HUES6 (cell line): ENCODE results near the gene CYP24A1.

Source experiments
- H3K27ac ChIP-seq: 2 replicates; pipeline ENCODE4 v1.7.0; 2013; ENCODE audit warnings: low read depth, mild to moderate bottlenecking, low read length, inconsistent platforms
- H3K27me3 ChIP-seq: 2 replicates; pipeline ENCODE4 v1.6.1; 2013; ENCODE audit warnings: low read length; ENCODE audit not compliant: control insufficient read depth, insufficient read depth
- H3K36me3 ChIP-seq: 2 replicates; pipeline ENCODE4 v1.6.1; 2013; ENCODE audit warnings: low read length; ENCODE audit not compliant: control insufficient read depth, insufficient read depth
- H3K4me1 ChIP-seq: 2 replicates; pipeline ENCODE4 v1.6.1; 2013; ENCODE audit warnings: low read length; ENCODE audit not compliant: control insufficient read depth, insufficient read depth
- H3K4me3 ChIP-seq: 2 replicates; pipeline ENCODE4 v1.5.1; 2013; ENCODE audit warnings: low read depth, low read length
- H3K9ac ChIP-seq: one replicate; pipeline ENCODE4 v1.6.1; 2013; ENCODE audit warnings: mild to moderate bottlenecking, low read length
- H3K9me3 ChIP-seq: 2 replicates; pipeline ENCODE4 v1.6.1; 2013; ENCODE audit warnings: low read depth, low read length; ENCODE audit not compliant: control insufficient read depth, insufficient read depth

CYP24A1 gene

GRCh38 chr20:54173653-54174456, at the start of gene CYP24A1:
Gene CYP24A1 (minus strand): TSS chr20:54173986. CDS start chr20:54173579, 407 bp downstream.
- Histone ChIP-seq H3K9me3 (no peaks in the 10 kb centered on the region), H3K9ac (no peak within 1 kb of the TSS), H3K27ac (no peak within 1 kb of the TSS), H3K4me3 (peak within 1 kb of the TSS; percentile 42), H3K36me3 (no peaks in the 10 kb centered on the region), H3K4me1 (peaks cover 10% of the 10 kb centered on the region), H3K27me3 (peaks cover 71% of the 10 kb centered on the region)

- Histone ChIP-seq H3K27me3 (no peaks in the 10 kb centered on the region), H3K9ac (no peak overlapping the region), H3K4me3 (no peak overlapping the region), H3K4me1 (peaks cover 17% of the 10 kb centered on the region; the same call in 1 of the 2 replicates), H3K36me3 (0 out of 2 replicates have a peak, but pooled peaks cover 3% of the 10 kb centered on the region), H3K27ac (no peak overlapping the region), H3K9me3 (no peaks in the 10 kb centered on the region)
Measured at GRCh38 chr20:54223285-54223684, 49.5 kb upstream of the CYP24A1 start.

- Histone ChIP-seq H3K27me3 (no peaks in the 10 kb centered on the region), H3K9me3 (no peaks in the 10 kb centered on the region), H3K4me3 (no peak overlapping the region), H3K4me1 (peaks cover 17% of the 10 kb centered on the region; the same call in 1 of the 2 replicates), H3K36me3 (peaks cover 5% of the 10 kb centered on the region), H3K9ac (no peak overlapping the region), H3K27ac (no peak overlapping the region)
Measured at GRCh38 chr20:54221996-54222890, 48.5 kb upstream of the CYP24A1 start.

- Histone ChIP-seq H3K9ac (no peak overlapping the region), H3K9me3 (no peaks in the 10 kb centered on the region), H3K4me3 (no peak overlapping the region), H3K4me1 (peaks cover 17% of the 10 kb centered on the region; the same call in 1 of the 2 replicates), H3K27me3 (no peaks in the 10 kb centered on the region), H3K27ac (no peak overlapping the region), H3K36me3 (peaks cover 12% of the 10 kb centered on the region)
Measured at GRCh38 chr20:54221353-54221752, 47.6 kb upstream of the CYP24A1 start.

- Histone ChIP-seq H3K36me3 (peaks cover 18% of the 10 kb centered on the region), H3K4me1 (peaks cover 17% of the 10 kb centered on the region; the same call in 1 of the 2 replicates), H3K27me3 (no peaks in the 10 kb centered on the region), H3K9ac (no peak overlapping the region), H3K4me3 (no peak overlapping the region), H3K9me3 (no peaks in the 10 kb centered on the region), H3K27ac (no peak overlapping the region)
Measured at GRCh38 chr20:54220722-54221121, 46.9 kb upstream of the CYP24A1 start.

- Histone ChIP-seq H3K27me3 (no peaks in the 10 kb centered on the region), H3K36me3 (peaks cover 26% of the 10 kb centered on the region), H3K9me3 (no peaks in the 10 kb centered on the region), H3K4me1 (peaks cover 17% of the 10 kb centered on the region; the same call in 1 of the 2 replicates), H3K27ac (no peak overlapping the region), H3K4me3 (no peak overlapping the region), H3K9ac (no peak overlapping the region)
Measured at GRCh38 chr20:54219751-54220426, 46.1 kb upstream of the CYP24A1 start.

GRCh38 chr20:54218470-54218869, 44.7 kb upstream of the CYP24A1 start:
- Histone ChIP-seq H3K27me3 (no peaks in the 10 kb centered on the region), H3K9me3 (no peaks in the 10 kb centered on the region), H3K9ac (no peak overlapping the region), H3K27ac (no peak overlapping the region), H3K36me3 (peaks cover 31% of the 10 kb centered on the region), H3K4me1 (peaks cover 11% of the 10 kb centered on the region; the same call in 1 of the 2 replicates), H3K4me3 (no peak overlapping the region)

GRCh38 chr20:54217762-54218161, 44.0 kb upstream of the CYP24A1 start:
- H3K27me3 ChIP-seq = no peaks in the 10 kb centered on the region
- no peak overlapping the region for H3K4me3 ChIP-seq
- H3K4me1 ChIP-seq = peaks cover 7% of the 10 kb centered on the region; the same call in 1 of the 2 replicates
- no peaks in the 10 kb centered on the region for H3K9me3 ChIP-seq
- H3K9ac ChIP-seq = no peak overlapping the region
- no peak overlapping the region for H3K27ac ChIP-seq
- peaks cover 31% of the 10 kb centered on the region for H3K36me3 ChIP-seq

GRCh38 chr20:54215157-54215789, 41.5 kb upstream of the CYP24A1 start:
- Histone ChIP-seq H3K27ac (no peak overlapping the region), H3K9me3 (no peaks in the 10 kb centered on the region), H3K4me3 (no peak overlapping the region), H3K9ac (no peak overlapping the region), H3K4me1 (no peaks in the 10 kb centered on the region), H3K36me3 (peaks cover 43% of the 10 kb centered on the region), H3K27me3 (no peaks in the 10 kb centered on the region)

- Histone ChIP-seq H3K4me1 (peaks cover 3% of the 10 kb centered on the region), H3K9ac (no peak overlapping the region), H3K27ac (no peak overlapping the region), H3K36me3 (peaks cover 45% of the 10 kb centered on the region), H3K27me3 (no peaks in the 10 kb centered on the region), H3K9me3 (no peaks in the 10 kb centered on the region), H3K4me3 (no peak overlapping the region)
Measured at GRCh38 chr20:54214566-54214965, 40.8 kb upstream of the CYP24A1 start.
